Immature natural killer cell (primary cell): Measurements from ENCODE around the gene PTPN9. TPM values are rescaled to one million over a fixed set of nuclear protein-coding genes. Genes with fewer than 3 reads are reported as not detected.
"Not testable (repeated sequence)": the region's sequence is repeated elsewhere in the genome, so short reads cannot be mapped to it uniquely, and the experiment has no call there.

ENCODE experiments used
- DNase-seq, 3 donors: peaks; one replicate each; pipeline ENCODE4 v3.0.0; 2022; ENCODE audit warnings: mixed read lengths in 1 of 3
- H3K27ac Mint-ChIP-seq, 6 donors: one replicate each; pipeline ENCODE4 v1.8.0; 2020; ENCODE audit warnings: mixed read lengths in 6 of 6, mild to moderate bottlenecking in 5 of 6, inconsistent platforms in 4 of 6, moderate library complexity in 3 of 6
- H3K27me3 Mint-ChIP-seq, 3 donors: one replicate each; pipeline ENCODE4 v1.8.0; 2020 to 2021; ENCODE audit warnings: low read depth in 3 of 3, mild to moderate bottlenecking in 3 of 3, mixed read lengths in 3 of 3, moderate library complexity in 3 of 3, inconsistent platforms in 1 of 3
- H3K36me3 Mint-ChIP-seq, 3 donors: one replicate each; pipeline ENCODE4 v1.8.0; 2020; ENCODE audit warnings: mixed read lengths in 3 of 3, inconsistent platforms in 2 of 3, mild to moderate bottlenecking in 2 of 3
- H3K4me1 Mint-ChIP-seq, 2 donors: one replicate each; pipeline ENCODE4 v1.8.0; 2020; ENCODE audit warnings: inconsistent platforms in 2 of 2, mild to moderate bottlenecking in 2 of 2, mixed read lengths in 2 of 2, moderate library complexity in 1 of 2
- H3K4me3 Mint-ChIP-seq, 5 donors: one replicate each; pipeline ENCODE4 v1.8.0; 2020; ENCODE audit warnings: mild to moderate bottlenecking in 5 of 5, mixed read lengths in 5 of 5, inconsistent platforms in 3 of 5, moderate library complexity in 3 of 5
- H3K9me3 Mint-ChIP-seq, 6 donors: one replicate each; pipeline ENCODE4 v1.8.0; 2020; ENCODE audit warnings: mild to moderate bottlenecking in 6 of 6, mixed read lengths in 6 of 6, inconsistent platforms in 4 of 6, moderate library complexity in 3 of 6
- polyA plus RNA-seq, 3 donors: library from polyadenylated mRNA; unstranded; fragments of 300-500 nt; fragmentation: Illumina TruSeq; gene quantifications; one replicate each; pipeline ENCODE4 v1.2.3, GENCODE V29; 2021

PTPN9 gene
- polyA plus RNA-seq, 3 donors from 2014 or later: 22.6 to 34.6 (median 31.2) TPM

DNA sequence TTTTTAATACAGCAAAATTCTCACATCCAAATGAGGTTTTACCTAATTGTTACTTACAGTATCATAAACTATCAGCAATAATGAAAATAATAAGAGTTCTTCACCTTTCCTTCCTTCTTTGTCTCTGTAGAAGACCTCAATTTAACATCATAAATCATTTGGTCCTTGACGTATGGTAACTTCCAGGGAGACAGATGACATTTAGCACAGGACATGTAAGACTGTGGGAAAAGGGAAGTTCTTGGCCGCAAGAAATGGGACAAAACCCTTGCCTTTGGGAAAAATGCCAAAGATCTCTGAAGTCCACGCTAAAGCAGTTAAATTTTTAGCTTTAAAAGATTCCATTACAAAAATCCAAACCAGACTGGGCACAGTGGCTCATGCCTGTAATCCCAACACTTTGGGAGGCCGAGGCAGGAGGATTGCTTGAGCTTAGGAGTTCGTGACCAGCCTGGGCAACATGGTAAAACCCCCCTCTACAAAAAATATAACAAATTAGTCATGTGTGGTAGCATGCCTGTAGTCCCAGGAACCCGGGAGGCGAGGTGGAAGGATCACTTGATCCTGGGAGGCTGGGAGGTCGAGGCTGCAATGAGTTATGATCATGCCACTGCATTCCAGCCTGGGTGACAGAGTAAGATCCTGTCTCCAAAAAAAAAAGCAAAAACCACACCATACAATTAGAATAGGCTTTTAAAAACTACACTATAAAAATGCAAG is 8.8 kb downstream of the PTPN9 start:
- H3K27me3 Mint-ChIP-seq: peaks cover 0 to 3% (median 0%) of the 10 kb centered on the region in 3 donors
- H3K9me3 Mint-ChIP-seq: no peaks in the 10 kb centered on the region
- H3K36me3 Mint-ChIP-seq: peaks cover 0 to 4% (median 4%) of the 10 kb centered on the region in 3 donors
- no peak for DNase-seq
- peaks cover 19 to 40% of the 10 kb centered on the region in 2 donors for H3K4me1 Mint-ChIP-seq
- H3K27ac Mint-ChIP-seq: no peak overlapping the region
- no peak overlapping the region for H3K4me3 Mint-ChIP-seq

DNA sequence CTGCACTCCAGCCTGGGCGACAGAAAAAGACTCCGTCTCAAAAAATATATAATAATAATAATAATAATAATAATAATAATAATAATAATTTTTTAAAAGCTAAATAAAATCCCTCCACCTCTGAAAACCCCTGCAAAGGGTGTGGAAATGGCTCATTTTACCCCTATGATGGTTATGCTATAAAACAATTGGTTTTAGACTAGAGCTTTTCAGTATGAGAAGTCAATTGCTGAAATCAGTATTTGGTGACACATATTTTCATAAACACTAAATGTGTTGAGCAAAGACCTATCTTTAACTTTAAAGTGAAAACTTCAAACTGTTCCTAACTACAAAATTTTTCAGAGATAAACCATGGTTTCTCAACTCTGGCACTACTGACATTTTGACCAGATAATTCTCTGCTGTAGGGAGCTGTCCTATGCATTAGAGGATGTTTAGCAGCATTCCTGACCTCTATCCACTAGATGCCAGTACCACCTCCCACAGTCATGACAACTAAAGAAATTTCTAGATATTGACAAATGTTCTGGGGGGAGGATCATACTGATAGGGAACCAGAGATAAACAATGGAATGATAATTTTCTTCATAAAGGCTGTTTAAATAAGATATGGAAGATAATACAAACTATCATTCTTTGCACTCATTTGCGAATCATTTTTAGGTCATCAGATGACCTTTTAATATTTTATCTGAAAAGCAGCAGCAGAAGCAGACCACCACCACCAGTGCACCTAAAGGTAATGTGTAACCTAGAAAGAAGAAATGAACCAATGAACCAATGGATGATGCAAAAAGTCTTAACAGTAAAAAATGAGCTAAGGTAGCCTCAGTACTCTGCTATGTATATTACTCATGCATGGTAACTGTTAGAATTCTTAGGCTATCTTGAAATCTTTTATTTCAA is 13.8 kb downstream of the PTPN9 start:
- Mint-ChIP-seq H3K27me3 (peaks cover 0 to 2% (median 0%) of the 10 kb centered on the region in 3 donors), H3K9me3 (no peaks in the 10 kb centered on the region), H3K27ac (peak overlapping the region in 1 of 6 donors; percentile 6), H3K4me1 (peaks cover 4 to 25% of the 10 kb centered on the region in 2 donors), H3K4me3 (no peak overlapping the region), H3K36me3 (peaks cover 0 to 4% (median 0%) of the 10 kb centered on the region in 3 donors)
- no peak for DNase-seq

DNA sequence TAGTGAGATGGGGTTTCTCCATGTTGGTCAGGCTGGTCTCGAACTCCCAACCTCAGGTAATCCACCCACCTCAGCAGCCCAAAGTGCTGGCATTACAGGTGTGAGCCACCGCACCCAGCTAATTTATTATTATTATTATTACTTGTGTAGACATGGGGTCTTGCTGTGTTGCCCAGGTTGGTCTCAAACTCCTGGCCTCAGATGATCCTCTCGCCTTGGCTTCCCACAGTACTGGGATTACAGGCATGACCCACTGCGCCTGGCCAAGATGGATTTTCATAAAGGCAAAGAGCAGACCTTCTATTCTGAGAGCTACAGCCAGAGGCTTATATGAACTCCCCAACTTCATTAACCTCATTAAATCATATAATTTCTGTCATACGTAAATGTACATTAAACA is 17.2 kb downstream of the PTPN9 start:
- Mint-ChIP-seq H3K27me3 (peaks cover 0 to 2% (median 0%) of the 10 kb centered on the region in 3 donors), H3K4me3 (no peak overlapping the region), H3K9me3 (no peaks in the 10 kb centered on the region), H3K36me3 (no peaks in the 10 kb centered on the region), H3K27ac (peak overlapping the region in 1 of 6 donors; percentile 45), H3K4me1 (peaks cover 4 to 17% of the 10 kb centered on the region in 2 donors)
- no peak for DNase-seq

DNA sequence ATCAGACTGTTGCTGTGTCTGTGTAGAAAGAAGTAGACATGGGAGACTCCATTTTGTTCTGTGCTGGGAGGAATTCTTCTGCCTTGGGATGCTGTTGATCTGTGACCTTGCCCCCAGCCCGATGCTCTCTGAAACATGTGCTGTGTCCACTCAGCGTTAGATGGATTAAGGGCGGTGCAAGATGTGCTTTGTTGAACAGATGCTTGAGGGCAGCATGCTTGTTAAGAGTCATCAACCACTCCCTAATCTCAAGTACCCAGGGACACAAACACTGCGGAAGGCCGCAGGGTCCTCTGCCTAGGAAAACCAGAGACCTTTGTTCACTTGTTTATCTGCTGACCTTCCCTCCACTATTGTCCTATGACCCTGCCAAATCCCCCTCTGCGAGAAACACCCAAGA is 19.8 kb downstream of the PTPN9 start:
- H3K9me3 Mint-ChIP-seq, H3K4me3 Mint-ChIP-seq: not testable (repeated sequence)

DNA sequence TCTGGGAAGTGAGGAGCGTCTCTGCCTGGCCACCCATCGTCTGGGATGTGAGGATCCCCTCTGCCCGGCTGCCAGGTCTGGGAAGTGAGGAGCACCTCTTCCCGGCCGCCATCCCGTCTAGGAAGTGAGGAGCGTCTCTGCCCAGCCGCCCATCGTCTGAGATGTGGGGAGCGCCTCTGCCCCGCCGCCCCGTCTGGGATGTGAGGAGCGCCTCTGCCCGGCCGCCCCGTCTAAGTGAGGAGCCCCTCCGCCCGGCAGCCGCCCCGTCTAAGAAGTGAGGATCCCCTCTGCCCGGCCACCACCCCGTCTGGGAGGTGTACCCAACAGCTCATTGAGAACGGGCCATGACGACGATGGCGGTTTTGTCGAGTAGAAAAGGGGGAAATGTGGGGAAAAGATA is 20.2 kb downstream of the PTPN9 start:
- H3K36me3 Mint-ChIP-seq, DNase-seq, H3K4me3 Mint-ChIP-seq, H3K27me3 Mint-ChIP-seq, H3K9me3 Mint-ChIP-seq: not testable (repeated sequence)
- peak overlapping the region in 1 of 6 donors; percentile 10 for H3K27ac Mint-ChIP-seq
- peaks cover 4 to 18% of the 10 kb centered on the region in 2 donors for H3K4me1 Mint-ChIP-seq

More for the DNA sequence above, 19.8 kb downstream of the PTPN9 start:
- H3K36me3 Mint-ChIP-seq, DNase-seq, H3K27ac Mint-ChIP-seq, H3K27me3 Mint-ChIP-seq: not testable (repeated sequence)
- H3K4me1 Mint-ChIP-seq: peaks cover 4 to 18% of the 10 kb centered on the region in 2 donors

DNA sequence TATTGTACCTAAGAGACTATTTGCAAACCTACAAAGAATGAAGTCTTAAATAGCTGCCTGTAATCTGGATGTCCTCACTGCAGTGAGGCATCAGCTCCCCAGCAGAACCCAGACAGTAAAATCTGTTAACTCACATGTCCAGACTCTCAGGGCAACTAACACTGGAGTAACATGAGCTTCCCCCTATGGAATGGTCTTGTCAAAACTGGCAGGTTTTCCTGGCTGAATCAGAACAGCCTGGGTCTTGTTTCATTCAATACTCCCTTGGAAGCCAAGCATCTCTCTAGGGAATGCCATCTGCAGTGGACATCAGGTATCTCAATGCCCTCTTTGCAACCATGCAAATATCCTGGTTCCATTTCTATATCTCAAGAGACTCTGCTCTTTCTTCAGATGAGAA is 24.4 kb downstream of the PTPN9 start:
- Mint-ChIP-seq H3K36me3 (no peaks in the 10 kb centered on the region), H3K27ac (peak overlapping the region in 3 of 6 donors; percentile 20 to 30 (median 21)), H3K4me1 (peaks cover 12 to 28% of the 10 kb centered on the region in 2 donors), H3K4me3 (no peak overlapping the region), H3K9me3 (no peaks in the 10 kb centered on the region), H3K27me3 (no peaks in the 10 kb centered on the region)
- DNase-seq: no peak

DNA sequence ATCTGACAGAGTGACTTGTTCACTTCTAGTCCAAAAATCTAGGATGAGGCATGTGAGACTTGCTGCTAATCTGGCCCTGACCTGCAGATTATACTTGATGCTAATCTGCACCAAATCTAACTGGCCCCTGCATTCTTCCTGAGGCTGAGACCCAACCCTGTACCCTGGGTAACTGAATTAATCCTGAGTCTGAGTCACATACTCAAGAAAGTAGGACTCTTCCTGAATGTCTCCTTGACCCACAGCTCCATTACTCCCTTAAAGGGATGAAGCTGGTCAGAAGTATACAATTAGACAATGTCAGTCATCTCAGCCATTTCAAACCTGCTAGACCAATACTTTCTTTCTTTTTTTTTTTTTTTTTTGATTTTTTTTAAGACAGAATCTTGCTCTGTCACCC is 25.5 kb downstream of the PTPN9 start:
- H3K4me1 Mint-ChIP-seq: peaks cover 12 to 28% of the 10 kb centered on the region in 2 donors
- no peaks in the 10 kb centered on the region for H3K27me3 Mint-ChIP-seq
- no peak overlapping the region for H3K4me3 Mint-ChIP-seq
- peak overlapping the region in 3 of 6 donors; percentile 3 to 68 (median 13) for H3K27ac Mint-ChIP-seq
- no peaks in the 10 kb centered on the region for H3K36me3 Mint-ChIP-seq
- no peak for DNase-seq
- no peaks in the 10 kb centered on the region for H3K9me3 Mint-ChIP-seq

DNA sequence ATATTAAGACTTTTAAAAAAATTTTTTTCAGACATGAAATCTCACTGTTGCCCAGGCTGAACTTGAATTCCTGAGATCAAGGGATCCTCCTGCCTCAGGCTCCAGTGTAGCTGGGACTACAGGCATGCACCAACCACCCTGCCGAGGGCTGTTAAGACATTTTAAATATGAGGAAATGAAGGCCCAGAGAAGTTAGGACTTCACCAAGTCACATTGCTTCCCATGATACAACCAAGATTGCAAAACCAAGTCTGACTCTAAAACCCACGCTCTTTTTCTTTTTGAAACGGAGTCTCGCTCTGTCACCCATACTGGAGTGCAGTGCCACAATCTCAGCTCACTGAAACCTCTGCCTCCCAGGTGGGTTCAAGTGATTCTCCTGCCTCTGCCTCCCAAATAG is 28.0 kb downstream of the PTPN9 start:
- no peak overlapping the region for H3K27ac Mint-ChIP-seq
- peaks cover 13 to 23% of the 10 kb centered on the region in 2 donors for H3K4me1 Mint-ChIP-seq
- no peak overlapping the region for H3K4me3 Mint-ChIP-seq
- H3K9me3 Mint-ChIP-seq: no peaks in the 10 kb centered on the region
- no peak for DNase-seq
- H3K36me3 Mint-ChIP-seq: no peaks in the 10 kb centered on the region
- H3K27me3 Mint-ChIP-seq: no peaks in the 10 kb centered on the region

DNA sequence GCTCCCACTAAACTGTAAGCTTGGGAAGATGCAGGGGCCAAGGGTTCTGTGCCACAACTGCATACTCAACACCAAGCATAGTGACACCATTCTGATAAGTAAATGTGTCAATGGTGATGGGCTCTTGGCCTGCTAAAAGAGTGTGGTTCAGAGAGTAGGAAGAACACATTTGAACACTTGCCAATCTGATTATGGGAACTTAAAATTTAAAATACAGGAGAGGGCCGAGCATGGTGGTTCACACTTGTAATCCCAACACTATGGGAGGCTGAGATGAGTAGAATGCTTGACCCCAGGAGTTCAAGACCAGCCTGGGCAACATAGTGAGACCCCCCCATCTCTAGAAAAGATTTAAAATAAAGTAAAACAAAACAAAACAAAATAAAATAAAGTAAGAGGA is 34.1 kb downstream of the PTPN9 start:
- Mint-ChIP-seq H3K27me3 (peaks cover 0 to 2% (median 0%) of the 10 kb centered on the region in 3 donors), H3K36me3 (no peaks in the 10 kb centered on the region), H3K4me1 (peaks cover 29 to 40% of the 10 kb centered on the region in 2 donors), H3K9me3 (no peaks in the 10 kb centered on the region), H3K4me3 (no peak overlapping the region), H3K27ac (peak overlapping the region; percentile 13 to 71 (median 44))
- DNase-seq: no peak

DNA sequence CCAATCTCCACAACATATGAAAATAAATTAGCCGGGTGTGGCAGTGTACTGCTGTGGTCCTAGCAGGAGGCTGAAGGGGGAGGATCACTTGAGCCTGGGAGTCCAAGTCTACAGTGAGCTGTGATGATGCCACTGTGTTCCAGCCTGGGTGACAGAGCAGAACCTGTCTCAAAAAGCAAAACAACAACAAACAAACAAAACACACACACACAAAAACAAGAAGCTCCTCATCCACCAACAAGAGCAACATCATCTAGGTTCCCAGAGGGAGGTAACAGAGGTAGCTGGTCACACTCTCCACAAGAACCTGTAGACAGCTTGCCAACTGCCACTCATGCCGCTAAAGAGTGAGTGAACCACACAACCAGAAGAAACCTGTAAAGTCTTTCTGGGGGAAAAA is 34.8 kb downstream of the PTPN9 start:
- H3K4me1 Mint-ChIP-seq: peaks cover 31 to 44% of the 10 kb centered on the region in 2 donors
- H3K4me3 Mint-ChIP-seq: no peak overlapping the region
- no peaks in the 10 kb centered on the region for H3K36me3 Mint-ChIP-seq
- peaks cover 0 to 2% (median 0%) of the 10 kb centered on the region in 3 donors for H3K27me3 Mint-ChIP-seq
- no peak for DNase-seq
- no peaks in the 10 kb centered on the region for H3K9me3 Mint-ChIP-seq
- peak overlapping the region; percentile 5 to 58 (median 41) for H3K27ac Mint-ChIP-seq

DNA sequence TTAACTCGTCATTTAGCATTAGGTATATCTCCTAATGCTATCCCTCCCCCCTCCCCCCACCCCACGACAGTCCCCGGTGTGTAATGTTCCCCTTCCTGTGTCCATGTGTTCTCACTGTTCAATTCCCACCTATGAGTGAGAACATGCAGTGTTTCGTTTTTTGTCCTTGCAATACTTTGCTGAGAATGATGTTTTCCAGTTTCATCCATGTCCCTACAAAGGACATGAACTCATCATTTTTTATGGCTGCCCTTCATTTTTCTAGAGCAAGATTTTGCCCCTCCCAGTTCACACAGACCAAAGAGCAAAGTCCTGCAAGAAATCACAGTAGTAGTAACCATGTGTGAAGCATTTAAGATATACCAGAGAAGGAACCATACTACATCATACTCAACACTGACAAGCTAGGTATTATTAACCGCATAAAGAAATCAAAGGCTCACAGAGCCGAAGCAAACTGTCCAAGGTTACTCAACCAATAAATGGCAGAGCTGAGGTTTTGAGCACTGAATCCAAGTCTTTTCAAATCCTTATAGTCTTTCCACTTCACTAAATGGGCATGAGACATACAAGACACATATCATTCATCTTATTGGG is 36.1 kb downstream of the PTPN9 start:
- H3K4me3 Mint-ChIP-seq: not testable (repeated sequence)

DNA sequence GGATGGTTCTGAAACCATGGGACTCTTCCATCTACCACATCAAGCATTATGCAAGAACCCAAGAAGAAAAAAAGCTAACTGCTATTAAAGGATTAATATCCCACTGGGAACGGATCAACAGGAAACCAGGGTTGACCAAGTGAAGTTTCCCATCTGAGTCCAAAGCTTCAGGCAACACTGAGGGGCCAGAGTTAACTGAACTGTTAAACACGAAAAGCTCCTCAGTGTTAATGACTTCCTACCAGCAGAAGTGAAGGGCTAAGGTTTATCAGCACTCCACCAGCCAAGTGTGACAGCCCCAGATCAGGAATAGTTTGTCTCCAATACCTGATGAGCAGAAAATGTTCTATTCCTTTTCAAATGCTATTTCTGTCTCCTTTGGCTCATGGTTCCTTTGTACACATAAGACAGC is 36.7 kb downstream of the PTPN9 start:
- peaks cover 0 to 4% (median 0%) of the 10 kb centered on the region in 3 donors for H3K36me3 Mint-ChIP-seq
- no peak overlapping the region for H3K4me3 Mint-ChIP-seq
- H3K27ac Mint-ChIP-seq: peak overlapping the region in 4 of 6 donors; percentile 2 to 71 (median 14)
- H3K27me3 Mint-ChIP-seq: peaks cover 0 to 2% (median 0%) of the 10 kb centered on the region in 3 donors
- no peak for DNase-seq
- H3K4me1 Mint-ChIP-seq: peaks cover 39 to 56% of the 10 kb centered on the region in 2 donors
- no peaks in the 10 kb centered on the region for H3K9me3 Mint-ChIP-seq

More for the DNA sequence above, 36.1 kb downstream of the PTPN9 start:
- DNase-seq, H3K36me3 Mint-ChIP-seq, H3K27me3 Mint-ChIP-seq, H3K9me3 Mint-ChIP-seq: not testable (repeated sequence)
- Mint-ChIP-seq H3K27ac (peak overlapping the region in 5 of 6 donors; percentile 50 to 73 (median 56)), H3K4me1 (peaks cover 38 to 53% of the 10 kb centered on the region in 2 donors)

DNA sequence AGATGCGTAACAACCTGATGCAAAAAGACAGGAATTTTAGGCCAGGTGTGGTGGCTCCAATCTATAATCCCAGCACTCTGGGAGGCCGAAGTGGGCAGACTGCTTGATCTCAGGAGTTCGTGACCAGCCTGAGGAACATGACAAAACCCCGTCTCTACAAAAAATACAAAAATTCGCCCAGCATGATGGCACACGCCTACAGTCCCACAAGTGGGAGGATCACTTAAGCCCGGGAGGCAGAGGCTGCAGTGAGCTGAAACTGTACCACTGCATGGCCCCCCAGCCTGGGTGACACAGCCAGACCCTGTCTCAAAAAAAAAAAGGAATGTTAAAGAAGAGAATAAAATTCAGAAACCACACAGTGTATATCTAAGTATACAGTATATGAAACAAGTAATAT is 40.7 kb downstream of the PTPN9 start:
- H3K4me3 Mint-ChIP-seq: no peak overlapping the region
- peaks cover 0 to 2% (median 0%) of the 10 kb centered on the region in 3 donors for H3K27me3 Mint-ChIP-seq
- peaks cover 28 to 44% of the 10 kb centered on the region in 2 donors for H3K4me1 Mint-ChIP-seq
- H3K9me3 Mint-ChIP-seq: no peaks in the 10 kb centered on the region
- peaks cover 0 to 4% (median 3%) of the 10 kb centered on the region in 3 donors for H3K36me3 Mint-ChIP-seq
- DNase-seq: no peak
- H3K27ac Mint-ChIP-seq: peak overlapping the region in 5 of 6 donors; percentile 1 to 58 (median 21)
